Measurements from ENCODE around the gene IGHMBP2.

DNA sequence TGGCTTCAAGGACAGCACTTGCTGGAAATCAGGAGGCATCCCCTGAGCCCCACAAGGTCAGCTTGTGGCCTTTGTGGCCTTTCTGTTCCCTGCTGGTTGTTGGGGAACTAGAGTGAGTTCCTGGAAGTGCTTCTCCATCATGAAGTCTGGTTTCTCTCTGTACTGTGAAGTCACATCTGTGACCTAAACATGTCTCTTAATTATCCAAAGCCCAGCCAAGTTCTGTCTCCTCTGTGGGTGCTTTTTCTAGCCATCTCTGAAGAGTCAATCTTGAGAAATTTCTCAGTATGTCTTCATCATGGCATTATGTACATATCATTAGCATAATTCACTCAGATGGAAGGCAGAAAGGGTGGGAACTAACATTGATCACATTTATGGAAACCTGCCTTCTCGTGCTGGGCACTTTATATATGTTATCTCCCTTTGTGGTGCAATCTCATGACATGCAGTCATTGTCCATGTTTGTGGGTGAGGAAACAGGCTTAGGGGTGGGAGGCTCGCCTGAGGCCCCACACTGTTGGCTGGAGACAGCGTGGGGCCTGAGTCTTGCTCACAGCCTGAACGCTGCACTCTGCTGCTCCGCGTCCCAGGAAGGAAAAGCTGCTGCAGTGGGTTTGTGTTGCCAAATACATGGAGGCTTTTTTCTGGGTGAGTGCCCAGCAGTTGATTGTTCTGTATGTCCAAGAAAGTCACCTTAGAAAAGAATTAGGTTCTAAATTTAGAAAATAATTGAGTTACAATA is 24.6 kb downstream of the IGHMBP2 start:
- TF ChIP-seq POLR2A (IDR thresholded peaks at IDR 0.05) = no peak
- peak in 3 of 4 donors; percentile 41 to 83 (median 70) for TF ChIP-seq EP300 (IDR thresholded peaks at IDR 0.05)
- TF ChIP-seq, protein P1, sequence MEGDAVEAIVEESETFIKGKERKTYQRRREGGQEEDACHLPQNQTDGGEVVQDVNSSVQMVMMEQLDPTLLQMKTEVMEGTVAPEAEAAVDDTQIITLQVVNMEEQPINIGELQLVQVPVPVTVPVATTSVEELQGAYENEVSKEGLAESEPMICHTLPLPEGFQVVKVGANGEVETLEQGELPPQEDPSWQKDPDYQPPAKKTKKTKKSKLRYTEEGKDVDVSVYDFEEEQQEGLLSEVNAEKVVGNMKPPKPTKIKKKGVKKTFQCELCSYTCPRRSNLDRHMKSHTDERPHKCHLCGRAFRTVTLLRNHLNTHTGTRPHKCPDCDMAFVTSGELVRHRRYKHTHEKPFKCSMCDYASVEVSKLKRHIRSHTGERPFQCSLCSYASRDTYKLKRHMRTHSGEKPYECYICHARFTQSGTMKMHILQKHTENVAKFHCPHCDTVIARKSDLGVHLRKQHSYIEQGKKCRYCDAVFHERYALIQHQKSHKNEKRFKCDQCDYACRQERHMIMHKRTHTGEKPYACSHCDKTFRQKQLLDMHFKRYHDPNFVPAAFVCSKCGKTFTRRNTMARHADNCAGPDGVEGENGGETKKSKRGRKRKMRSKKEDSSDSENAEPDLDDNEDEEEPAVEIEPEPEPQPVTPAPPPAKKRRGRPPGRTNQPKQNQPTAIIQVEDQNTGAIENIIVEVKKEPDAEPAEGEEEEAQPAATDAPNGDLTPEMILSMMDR (IDR thresholded peaks at IDR 0.05) = no peak

Measured in sigmoid colon (tissue), 4 donors.